ENCODE results near the gene HIF3A.

- TF ChIP-seq, protein P1, sequence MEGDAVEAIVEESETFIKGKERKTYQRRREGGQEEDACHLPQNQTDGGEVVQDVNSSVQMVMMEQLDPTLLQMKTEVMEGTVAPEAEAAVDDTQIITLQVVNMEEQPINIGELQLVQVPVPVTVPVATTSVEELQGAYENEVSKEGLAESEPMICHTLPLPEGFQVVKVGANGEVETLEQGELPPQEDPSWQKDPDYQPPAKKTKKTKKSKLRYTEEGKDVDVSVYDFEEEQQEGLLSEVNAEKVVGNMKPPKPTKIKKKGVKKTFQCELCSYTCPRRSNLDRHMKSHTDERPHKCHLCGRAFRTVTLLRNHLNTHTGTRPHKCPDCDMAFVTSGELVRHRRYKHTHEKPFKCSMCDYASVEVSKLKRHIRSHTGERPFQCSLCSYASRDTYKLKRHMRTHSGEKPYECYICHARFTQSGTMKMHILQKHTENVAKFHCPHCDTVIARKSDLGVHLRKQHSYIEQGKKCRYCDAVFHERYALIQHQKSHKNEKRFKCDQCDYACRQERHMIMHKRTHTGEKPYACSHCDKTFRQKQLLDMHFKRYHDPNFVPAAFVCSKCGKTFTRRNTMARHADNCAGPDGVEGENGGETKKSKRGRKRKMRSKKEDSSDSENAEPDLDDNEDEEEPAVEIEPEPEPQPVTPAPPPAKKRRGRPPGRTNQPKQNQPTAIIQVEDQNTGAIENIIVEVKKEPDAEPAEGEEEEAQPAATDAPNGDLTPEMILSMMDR (IDR thresholded peaks at IDR 0.05): no peak
- no peak for TF ChIP-seq POLR2A (IDR thresholded peaks at IDR 0.05)
Observed at GRCh38 chr19:46374536-46375475, 78.0 kb downstream of the HIF3A start.
